Fibroblast of pulmonary artery (primary cell): ENCODE data around the gene IL17RD.

Experiments
- DNase-seq: peaks from one replicate; pipeline ENCODE4 v3.0.0-alpha.2; 2010; ENCODE audit warnings: low read depth
- H3K4me3 ChIP-seq: replicated peaks from 2 replicates; pipeline ENCODE4 v1.5.1; 2011; ENCODE audit warnings: low read depth, mild to moderate bottlenecking, control low read depth, low read length, moderate library complexity
- CTCF ChIP-seq: IDR thresholded peaks from 2 replicates; pipeline ENCODE4 v1.5.1; 2011; ENCODE audit warnings: mild to moderate bottlenecking, control low read depth, low read length, inconsistent platforms; ENCODE audit errors: missing control alignments

Gene IL17RD

GRCh38 chr3:57132674-57133073 is 32.5 kb downstream of the IL17RD start:
- no peak for DNase-seq
- H3K4me3 ChIP-seq, result no peak overlapping the region
- peak; percentile 7 for TF ChIP-seq CTCF

- H3K4me3 ChIP-seq, result no peak overlapping the region
- no peak for TF ChIP-seq CTCF
- no peak for DNase-seq
Measured at GRCh38 chr3:57131210-57131588, 34.0 kb downstream of the IL17RD start.

- DNase-seq, result no peak
- no peak for TF ChIP-seq CTCF
- H3K4me3 ChIP-seq, result no peak overlapping the region
Measured at GRCh38 chr3:57130571-57131209, 34.5 kb downstream of the IL17RD start.

GRCh38 chr3:57128826-57129667 is 36.1 kb downstream of the IL17RD start:
- TF ChIP-seq CTCF, result no peak
- no peak overlapping the region for H3K4me3 ChIP-seq
- no peak for DNase-seq

- TF ChIP-seq CTCF, result no peak
- DNase-seq, result peak; percentile 11
- no peak overlapping the region for H3K4me3 ChIP-seq
Measured at GRCh38 chr3:57127891-57128518, 37.1 kb downstream of the IL17RD start.

GRCh38 chr3:57126244-57126643 is 38.9 kb downstream of the IL17RD start:
- H3K4me3 ChIP-seq, result no peak overlapping the region
- no peak for DNase-seq
- no peak for TF ChIP-seq CTCF
